ENCODE data around the gene ADAMTSL2.
"Not testable (repeated sequence)": the region's sequence is repeated elsewhere in the genome, so short reads cannot be mapped to it uniquely, and the experiment has no call there.

ADAMTSL2 gene

GRCh38 chr9:133560944-133561343 is 26.4 kb downstream of the ADAMTSL2 start:
- DNase-seq (ENCODE audit: low read depth): no peak
- no peak overlapping the region for H3K4me3 ChIP-seq (ENCODE audit: low read depth, low read length)
- in situ Hi-C loops (cut with HindIII; ENCODE audit: low sequenced_read_pairs): no loop called here
- TF ChIP-seq CTCF (IDR thresholded peaks at IDR 0.05; ENCODE audit: low read depth, low read length, missing control alignments): no peak

GRCh38 chr9:133561976-133562554 is 27.6 kb downstream of the ADAMTSL2 start:
- in situ Hi-C loops (cut with HindIII; ENCODE audit: low sequenced_read_pairs): no loop called here
- TF ChIP-seq CTCF (IDR thresholded peaks at IDR 0.05; ENCODE audit: low read depth, low read length, missing control alignments): no peak
- no peak overlapping the region for H3K4me3 ChIP-seq (ENCODE audit: low read depth, low read length)
- no peak for DNase-seq (ENCODE audit: low read depth)

GRCh38 chr9:133562611-133563290 is 28.2 kb downstream of the ADAMTSL2 start:
- in situ Hi-C loops (cut with HindIII; ENCODE audit: low sequenced_read_pairs): no loop called here
- no peak for DNase-seq (ENCODE audit: low read depth)
- no peak for TF ChIP-seq CTCF (IDR thresholded peaks at IDR 0.05; ENCODE audit: low read depth, low read length, missing control alignments)
- H3K4me3 ChIP-seq (ENCODE audit: low read depth, low read length): no peak overlapping the region

- H3K4me3 ChIP-seq (ENCODE audit: low read depth, low read length): no peak overlapping the region
- in situ Hi-C loops (cut with HindIII; ENCODE audit: low sequenced_read_pairs): no loop called here
- TF ChIP-seq CTCF (IDR thresholded peaks at IDR 0.05; ENCODE audit: low read depth, low read length, missing control alignments): no peak
- no peak for DNase-seq (ENCODE audit: low read depth)
Observed at GRCh38 chr9:133563291-133563796, 28.8 kb downstream of the ADAMTSL2 start.

GRCh38 chr9:133563814-133564213 is 29.3 kb downstream of the ADAMTSL2 start:
- in situ Hi-C loops (cut with HindIII; ENCODE audit: low sequenced_read_pairs); DNase-seq (ENCODE audit: low read depth); H3K4me3 ChIP-seq (ENCODE audit: low read depth, low read length): not testable (repeated sequence)

GRCh38 chr9:133564451-133565116 is 30.1 kb downstream of the ADAMTSL2 start:
- TF ChIP-seq CTCF (IDR thresholded peaks at IDR 0.05; ENCODE audit: low read depth, low read length, missing control alignments): no peak
- DNase-seq (ENCODE audit: low read depth): no peak
- in situ Hi-C loops (cut with HindIII; ENCODE audit: low sequenced_read_pairs): no loop called here
- no peak overlapping the region for H3K4me3 ChIP-seq (ENCODE audit: low read depth, low read length)

- no peak for TF ChIP-seq CTCF (IDR thresholded peaks at IDR 0.05; ENCODE audit: low read depth, low read length, missing control alignments)
- in situ Hi-C loops (cut with HindIII; ENCODE audit: low sequenced_read_pairs): no loop called here
Observed at GRCh38 chr9:133566382-133566781, 31.9 kb downstream of the ADAMTSL2 start.

More at GRCh38 chr9:133566382-133566781, 31.9 kb downstream of the ADAMTSL2 start:
- H3K4me3 ChIP-seq (ENCODE audit: low read depth, low read length): no peak overlapping the region
- DNase-seq (ENCODE audit: low read depth): no peak

All from astrocyte of the cerebellum (primary cell).